GM12801 (cell line): ENCODE data around the gene TNFAIP8L1.

Source experiments
- CTCF ChIP-seq: IDR thresholded peaks from one replicate; pipeline ENCODE4 v1.5.1; 2011; ENCODE audit warnings: control low read depth; ENCODE audit not compliant: insufficient read length; ENCODE audit errors: extremely low read depth

TNFAIP8L1 gene

GRCh38 chr19:4636151-4636717 is 3.1 kb upstream of the TNFAIP8L1 start:
- no peak for TF ChIP-seq CTCF

GRCh38 chr19:4636761-4637160 is 2.6 kb upstream of the TNFAIP8L1 start:
- TF ChIP-seq CTCF: no peak

- TF ChIP-seq CTCF: no peak
Observed at GRCh38 chr19:4638317-4638716, 999 bp upstream of the TNFAIP8L1 start.

- TF ChIP-seq CTCF: no peak
Observed at GRCh38 chr19:4639531-4640246, 373 bp downstream of the TNFAIP8L1 start.

GRCh38 chr19:4640247-4641000 is 1.1 kb downstream of the TNFAIP8L1 start:
- TF ChIP-seq CTCF: no peak

GRCh38 chr19:4641132-4641531 is 1.8 kb downstream of the TNFAIP8L1 start:
- TF ChIP-seq CTCF: no peak

- no peak for TF ChIP-seq CTCF
Observed at GRCh38 chr19:4642625-4643024, 3.3 kb downstream of the TNFAIP8L1 start.
